Stimulated activated CD8-positive, alpha-beta memory T cell treated with anti-CD3 and anti-CD28 coated beads, Interleukin-12 subunit alpha, Interleukin-12 subunit beta, amount 100 ng/mL, for 24 hours (primary cell): ENCODE results near the gene CACNG3.
"Not testable (repeated sequence)": the region's sequence is repeated elsewhere in the genome, so short reads cannot be mapped to it uniquely, and the experiment has no call there.

ENCODE experiments used
- DNase-seq: peaks from one replicate; pipeline ENCODE4 v3.0.0-alpha.2; 2020; ENCODE audit errors: extremely low read depth

Gene CACNG3

GRCh38 chr16:24332582-24333090 lies 76.5 kb downstream of the CACNG3 start:
- no peak for DNase-seq

DNA sequence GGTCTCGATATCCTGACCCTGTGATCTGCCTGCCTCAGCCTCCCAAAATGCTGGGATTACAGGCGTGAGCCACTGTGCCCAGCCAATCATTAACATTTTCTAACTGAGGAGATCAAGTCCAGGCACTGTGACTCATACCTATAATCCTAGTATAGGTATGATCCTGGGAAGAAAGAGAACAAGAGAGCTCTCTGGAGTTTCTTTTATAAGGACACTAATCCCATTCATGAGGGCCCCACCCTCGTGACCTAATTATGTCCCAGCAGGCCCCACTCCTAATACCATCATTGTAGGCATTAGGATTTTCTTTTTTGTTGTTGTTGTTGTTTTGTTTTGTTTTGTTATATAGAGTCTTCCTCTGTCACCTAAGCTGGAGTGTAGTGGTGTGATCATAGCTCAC lies 80.4 kb downstream of the CACNG3 start:
- DNase-seq = no peak

DNA sequence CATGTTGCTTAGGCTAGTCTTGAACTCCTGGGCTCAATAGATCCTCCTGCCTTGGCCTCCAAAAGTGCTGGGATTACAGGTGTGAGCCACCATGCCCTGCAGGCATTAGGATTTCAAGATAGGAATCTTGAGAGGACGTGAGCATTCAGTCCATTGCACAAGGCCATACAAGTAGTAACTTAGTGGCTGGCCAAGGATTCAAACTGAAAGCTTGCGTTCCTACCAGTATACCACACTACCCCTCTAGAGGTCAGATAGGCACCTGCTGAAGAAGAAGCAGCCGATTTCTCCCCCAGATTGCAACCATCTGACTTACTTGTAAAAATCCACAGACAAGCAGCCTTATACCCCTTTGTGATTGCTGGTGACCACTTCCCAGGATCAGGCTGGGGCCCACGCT lies 80.9 kb downstream of the CACNG3 start:
- DNase-seq = no peak

DNA sequence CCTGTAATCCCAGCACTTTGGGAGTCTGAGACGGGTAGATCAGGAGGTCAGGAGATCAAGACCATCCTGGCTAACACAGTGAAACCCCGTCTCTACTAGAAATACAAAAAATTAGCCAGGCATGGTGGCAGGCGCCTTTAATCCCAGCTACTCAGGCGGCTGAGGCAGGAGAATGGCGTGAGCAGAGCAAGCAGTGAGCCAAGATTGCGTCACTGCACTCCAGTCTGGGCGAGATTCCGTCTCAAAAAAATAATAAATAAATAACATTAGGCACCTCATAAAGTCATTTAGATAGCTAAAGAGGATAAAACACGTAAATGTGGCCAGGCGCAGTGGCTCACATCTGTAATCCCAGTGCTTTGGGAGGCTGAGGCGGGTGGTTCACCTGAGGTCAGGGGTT lies 87.7 kb downstream of the CACNG3 start:
- DNase-seq = not testable (repeated sequence)

- DNase-seq = no peak
Observed at GRCh38 chr16:24344784-24345183, 88.6 kb downstream of the CACNG3 start.

DNA sequence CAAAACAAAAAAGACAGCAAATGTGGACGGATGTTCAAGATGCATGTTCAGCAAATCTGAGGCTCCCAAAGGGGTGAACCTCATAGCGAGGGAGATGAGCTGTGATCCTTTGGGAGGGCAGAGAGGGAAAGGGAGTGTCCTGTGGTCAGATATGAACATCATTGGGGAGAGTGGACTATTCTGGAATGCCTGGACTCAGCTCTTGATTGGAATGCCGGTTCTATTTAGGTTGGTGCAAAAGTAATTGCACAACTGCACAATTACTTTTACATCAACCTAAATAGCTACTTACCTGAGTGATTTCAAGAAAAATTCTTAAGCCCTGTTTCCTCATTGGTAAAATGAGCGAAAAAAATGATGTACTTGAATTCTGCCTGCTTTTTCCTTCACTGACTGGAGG lies 89.6 kb downstream of the CACNG3 start:
- no peak for DNase-seq

- DNase-seq = no peak
Observed at GRCh38 chr16:24346734-24347133, 90.6 kb downstream of the CACNG3 start.

GRCh38 chr16:24347556-24347955 lies 91.4 kb downstream of the CACNG3 start:
- DNase-seq = no peak

DNA sequence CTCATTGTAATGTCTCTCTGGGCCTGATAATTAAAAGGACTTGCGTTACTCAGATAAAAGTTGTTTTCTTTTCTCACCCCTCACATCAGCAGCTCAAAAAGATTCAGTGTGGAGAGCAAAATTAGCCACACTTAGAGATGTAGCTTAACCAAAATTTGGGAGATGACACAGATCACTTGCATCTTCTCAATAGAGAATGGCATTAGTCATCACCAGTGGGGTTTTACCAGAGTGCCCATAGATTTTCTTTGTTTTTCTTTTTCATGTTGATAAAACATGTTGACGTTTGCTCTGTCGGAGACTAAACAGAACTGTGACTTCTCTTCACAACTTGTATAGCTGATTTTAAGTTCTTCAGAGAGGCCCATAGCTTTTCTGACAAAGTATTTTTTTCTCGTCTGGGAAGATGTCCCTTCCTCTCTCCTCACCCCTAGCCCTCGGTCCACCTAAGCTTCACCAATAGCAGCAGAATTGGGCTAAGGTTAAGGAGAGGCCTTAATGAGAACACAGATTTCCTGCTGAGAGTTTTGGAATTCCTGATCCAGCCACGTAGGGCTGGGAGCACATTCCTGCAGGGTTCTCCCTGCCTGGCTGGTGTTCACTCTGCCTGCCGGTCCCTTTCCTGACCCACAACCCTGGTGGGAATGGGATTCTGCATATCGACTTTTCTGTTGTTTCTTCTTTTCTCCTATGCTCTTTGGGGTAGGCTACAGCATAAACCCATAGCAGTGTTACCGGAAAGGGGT lies 92.6 kb downstream of the CACNG3 start:
- DNase-seq = no peak

DNA sequence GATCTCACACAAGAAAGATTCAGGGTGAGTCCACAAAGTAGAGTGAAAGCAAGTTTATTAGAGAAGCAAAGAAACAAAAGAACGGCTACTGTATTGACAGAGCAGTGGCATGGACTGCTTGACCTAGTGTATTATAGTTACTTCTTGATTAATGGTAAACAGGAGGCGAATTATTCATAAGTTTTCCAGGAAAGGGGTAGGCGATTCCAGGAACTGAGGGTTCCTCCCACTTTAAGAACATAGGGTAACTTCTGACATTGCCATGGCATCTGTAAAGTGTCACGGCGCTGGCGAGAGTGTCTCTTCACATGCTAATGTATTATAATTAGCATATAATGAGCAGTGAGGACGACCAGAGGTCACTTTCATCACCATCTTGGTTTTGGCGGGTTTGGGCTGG lies 93.2 kb downstream of the CACNG3 start:
- DNase-seq = no peak

DNA sequence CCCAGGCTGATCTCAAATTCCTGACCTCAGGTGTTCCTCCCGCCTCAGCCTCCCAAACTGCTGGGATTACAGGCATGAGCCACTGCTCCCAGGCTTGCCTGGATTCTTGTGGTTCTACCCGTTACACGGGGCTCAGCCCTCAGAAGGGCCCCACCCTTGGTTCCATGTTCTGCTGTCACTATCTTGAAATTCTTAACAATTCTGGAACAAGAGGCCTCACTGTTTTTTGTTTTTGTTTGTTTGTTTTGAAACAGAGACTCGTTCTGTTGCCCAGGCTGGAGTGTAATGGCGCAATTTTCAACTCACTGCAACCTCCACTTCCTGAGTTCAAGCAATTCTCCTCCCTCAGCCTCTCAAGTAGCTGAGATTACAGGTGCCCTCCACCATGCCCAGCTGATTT lies 96.6 kb downstream of the CACNG3 start:
- DNase-seq = no peak

GRCh38 chr16:24353622-24354021 lies 97.5 kb downstream of the CACNG3 start:
- no peak for DNase-seq

DNA sequence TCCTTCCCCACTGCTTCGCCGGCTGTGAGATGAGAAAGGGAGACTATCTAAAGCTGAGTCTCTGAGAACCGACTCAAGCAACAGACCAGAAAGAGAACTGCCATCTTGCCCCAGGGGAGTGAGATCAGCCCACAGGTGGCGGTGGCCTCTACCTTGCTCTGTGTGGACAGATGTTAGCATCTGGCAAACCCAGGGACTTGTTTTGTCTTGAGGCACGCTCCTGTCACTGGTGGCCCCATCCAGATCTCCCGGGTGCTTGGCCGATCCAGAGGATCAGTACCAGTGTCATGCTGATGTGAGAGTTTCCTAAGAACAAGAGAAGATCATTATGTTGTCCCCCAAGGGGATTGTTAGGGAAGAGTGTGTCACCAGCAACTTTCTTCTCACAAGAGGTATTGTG lies 101.4 kb downstream of the CACNG3 start:
- no peak for DNase-seq

- no peak for DNase-seq
Observed at GRCh38 chr16:24358117-24358516, 102.0 kb downstream of the CACNG3 start.

GRCh38 chr16:24359490-24359889 lies 103.4 kb downstream of the CACNG3 start:
- no peak for DNase-seq

- no peak for DNase-seq
Observed at GRCh38 chr16:24360936-24361335, 104.8 kb downstream of the CACNG3 start.

GRCh38 chr16:24364596-24364995 lies 108.5 kb downstream of the CACNG3 start:
- DNase-seq = no peak

DNA sequence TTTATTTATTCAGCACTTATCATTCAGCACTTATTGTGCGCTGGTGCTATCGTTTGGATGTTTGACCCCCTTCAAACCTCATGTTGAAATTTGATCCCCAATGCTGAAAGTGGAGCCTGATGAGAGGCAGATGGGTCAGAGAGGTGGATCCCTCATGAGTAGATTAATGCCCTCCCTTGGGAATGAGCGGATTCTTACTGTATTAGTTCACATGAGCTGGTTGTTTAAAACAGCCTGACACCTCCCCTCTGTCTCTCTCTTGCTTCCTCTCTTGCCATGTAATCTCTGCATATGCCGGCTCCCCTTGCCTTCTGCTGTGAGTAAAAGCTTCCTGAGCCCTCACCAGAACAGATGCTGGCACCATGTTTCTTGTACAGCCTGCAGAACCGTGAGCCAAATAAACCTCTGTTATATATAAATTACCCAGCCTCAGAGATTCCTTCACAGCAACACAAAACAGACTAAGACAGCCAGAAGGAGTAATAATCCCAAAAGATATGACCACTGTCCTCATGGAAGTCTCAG lies 111.1 kb downstream of the CACNG3 start:
- DNase-seq = no peak

GRCh38 chr16:24372824-24373223 lies 116.7 kb downstream of the CACNG3 start:
- no peak for DNase-seq

- no peak for DNase-seq
Observed at GRCh38 chr16:24378999-24379398, 122.9 kb downstream of the CACNG3 start.

DNA sequence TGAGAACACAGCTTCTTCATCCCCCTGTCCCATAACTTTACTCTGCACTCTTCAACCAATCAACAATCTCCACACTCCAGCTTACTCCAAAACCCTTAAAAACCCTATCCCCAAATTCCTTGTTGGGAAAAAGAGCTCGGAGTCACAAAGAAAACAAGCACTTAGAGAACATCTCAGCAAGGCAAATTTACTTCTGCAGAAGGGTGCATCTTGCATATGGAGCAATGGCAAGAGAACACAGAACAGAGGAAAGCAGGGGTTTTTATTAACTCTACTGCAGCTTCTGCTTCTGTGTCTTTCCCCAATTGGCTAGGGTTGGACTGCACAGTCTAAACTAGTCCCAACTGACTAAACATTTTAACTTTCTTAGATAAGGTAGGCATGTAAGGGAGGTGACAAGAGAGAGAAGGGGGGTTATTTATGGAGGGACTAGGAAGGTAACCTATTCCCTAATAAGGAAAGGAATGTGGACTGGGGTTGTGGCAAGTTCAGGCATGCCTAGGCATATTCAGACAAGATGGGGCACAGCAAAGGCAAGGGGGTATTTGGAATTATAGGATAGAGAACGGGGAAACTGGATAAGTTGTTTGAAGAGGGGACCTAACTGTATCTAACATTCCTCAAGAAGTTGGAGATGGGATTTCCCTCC lies 125.5 kb downstream of the CACNG3 start:
- no peak for DNase-seq

- no peak for DNase-seq
Observed at GRCh38 chr16:24382762-24383407, 126.8 kb downstream of the CACNG3 start.

- no peak for DNase-seq
Observed at GRCh38 chr16:24394341-24394740, 138.2 kb downstream of the CACNG3 start.
